ENCODE measurements around the gene ADK.
"Not testable (repeated sequence)": the region's sequence is repeated elsewhere in the genome, so short reads cannot be mapped to it uniquely, and the experiment has no call there.

Gene ADK

DNA sequence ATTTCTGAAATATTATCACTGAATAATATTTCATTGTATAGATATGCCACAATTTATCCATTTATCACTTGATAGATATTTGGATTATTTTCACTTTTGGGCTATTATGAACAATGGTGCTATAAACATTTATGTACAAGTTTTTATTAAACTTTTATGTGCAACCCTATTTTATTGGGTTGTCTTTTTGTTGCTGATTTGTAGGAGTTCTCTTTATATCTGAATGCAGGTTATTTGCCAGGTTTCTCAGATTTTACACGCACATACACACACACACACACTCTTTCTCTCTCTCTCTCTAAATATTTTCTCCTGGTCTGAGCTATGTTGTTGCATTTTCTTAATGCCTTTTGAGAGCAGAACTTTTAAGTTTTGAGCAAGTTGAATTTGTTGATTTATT lies 36.2 kb downstream of the ADK start:
- no peak for DNase-seq

DNA sequence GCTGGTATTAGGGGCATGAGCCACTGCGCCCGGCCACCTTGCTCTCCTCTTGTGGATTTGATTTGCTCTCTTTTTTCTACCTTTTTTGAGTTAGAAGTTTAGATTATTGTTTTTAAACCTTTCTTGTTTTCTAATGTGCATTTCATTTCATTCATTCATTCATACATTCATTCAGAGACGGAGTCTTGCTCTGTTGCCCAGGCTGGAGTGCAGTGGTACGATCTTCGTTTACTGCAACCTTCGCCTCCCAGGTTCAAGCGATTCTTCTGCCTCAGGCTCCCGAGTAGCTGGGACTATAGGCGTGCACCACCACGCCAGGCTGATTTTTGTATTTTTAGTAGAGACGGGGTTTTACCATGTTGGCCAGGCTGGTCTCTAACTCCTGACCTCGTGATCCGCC lies 37.6 kb downstream of the ADK start:
- DNase-seq, result not testable (repeated sequence)

DNA sequence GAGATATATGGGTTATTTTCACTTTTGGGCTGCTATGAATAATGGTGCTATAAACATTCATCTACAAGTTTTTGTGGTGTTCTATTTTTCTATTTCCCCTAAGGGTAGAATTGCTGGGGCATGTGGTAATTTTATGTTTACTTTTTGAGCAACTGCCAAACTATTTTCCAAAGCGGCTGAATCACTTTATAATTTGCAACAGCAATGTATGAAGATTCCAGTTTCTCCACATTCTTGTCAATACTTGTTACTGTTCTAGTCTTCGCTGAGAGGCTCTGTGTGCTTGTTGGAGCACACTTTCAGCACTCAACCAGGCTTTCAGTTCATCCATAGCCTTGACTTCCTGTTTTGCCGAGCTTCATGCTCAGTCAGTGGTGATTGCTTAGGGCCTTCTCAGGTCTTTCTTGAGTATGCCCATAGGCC lies 39.0 kb downstream of the ADK start:
- DNase-seq, result peak; percentile 34

DNA sequence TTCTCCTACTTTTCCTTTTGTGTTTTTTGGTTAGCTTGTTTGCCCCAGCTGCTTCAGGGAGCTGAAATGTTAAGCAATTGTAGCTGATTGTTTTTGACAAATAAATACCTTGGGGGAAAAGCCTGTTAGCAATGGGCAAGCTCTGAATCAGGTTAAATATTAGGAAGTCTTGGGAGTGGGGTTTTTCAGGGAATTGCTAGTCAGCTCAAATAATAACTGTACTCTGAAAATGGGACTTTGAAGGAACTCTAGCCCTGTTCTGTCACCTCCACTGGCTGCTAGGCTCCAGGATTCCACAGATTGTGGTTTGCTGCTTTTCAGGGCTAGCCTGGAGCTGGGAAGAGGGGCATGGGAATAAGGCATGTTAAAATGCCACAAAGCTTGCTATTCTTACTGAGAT lies 39.5 kb downstream of the ADK start:
- no peak for DNase-seq

DNA sequence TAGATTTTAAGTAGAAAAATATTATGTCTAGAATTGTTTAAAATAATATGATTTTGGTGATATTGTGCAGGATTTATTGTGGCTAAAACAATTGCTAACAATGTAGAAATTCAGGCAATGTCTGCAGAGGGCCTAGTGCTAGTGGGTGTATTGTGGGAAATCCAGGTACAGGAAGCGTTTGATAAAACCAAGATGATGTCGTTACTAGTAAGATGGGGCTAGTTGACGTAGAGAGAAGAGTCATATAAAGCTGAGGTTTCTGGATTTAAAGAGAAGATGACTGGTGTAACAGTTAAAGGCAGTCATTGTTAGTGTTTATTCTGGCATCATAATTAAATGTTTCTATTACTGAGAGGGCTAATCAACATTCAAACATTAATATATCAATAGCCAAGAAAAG lies 43.5 kb downstream of the ADK start:
- peak; percentile 39 for DNase-seq

DNA sequence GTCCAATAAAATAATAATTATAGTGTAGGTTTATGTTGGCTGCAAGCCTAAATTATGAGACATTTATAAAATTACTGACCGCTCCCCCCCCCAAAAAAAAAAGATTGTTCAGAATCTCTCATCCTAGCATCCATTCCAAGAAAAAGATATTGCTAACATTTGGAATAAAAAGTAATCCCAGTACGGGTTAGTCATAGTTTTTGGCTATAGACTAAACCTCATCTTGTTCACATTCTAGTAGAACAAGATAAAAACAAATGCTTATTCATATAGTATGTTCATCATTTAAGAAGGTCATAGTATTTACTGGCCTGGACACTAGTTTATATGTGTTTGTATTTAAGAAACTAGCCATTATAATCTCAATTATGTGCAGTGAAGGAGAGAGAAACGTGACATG lies 44.0 kb downstream of the ADK start:
- DNase-seq, result no peak

DNA sequence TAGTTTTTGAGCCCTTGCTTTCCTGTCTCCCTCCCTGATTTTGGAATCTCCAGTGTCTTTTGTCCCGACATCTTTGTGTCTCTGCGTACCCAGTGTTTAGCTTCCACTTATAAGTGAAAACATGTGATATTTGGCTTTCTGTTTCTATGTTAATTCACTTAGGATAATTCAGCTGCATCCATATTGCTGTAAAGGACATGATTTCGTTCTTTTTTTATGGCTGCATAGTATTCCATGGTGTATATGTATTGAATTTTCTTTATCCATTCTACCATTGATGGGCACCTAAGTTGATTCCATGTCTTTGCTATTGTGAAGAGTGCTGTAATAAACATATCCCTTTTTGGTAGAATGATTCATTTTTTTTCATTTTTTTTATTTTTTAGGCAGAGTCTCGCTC lies 48.3 kb downstream of the ADK start:
- DNase-seq, result no peak

DNA sequence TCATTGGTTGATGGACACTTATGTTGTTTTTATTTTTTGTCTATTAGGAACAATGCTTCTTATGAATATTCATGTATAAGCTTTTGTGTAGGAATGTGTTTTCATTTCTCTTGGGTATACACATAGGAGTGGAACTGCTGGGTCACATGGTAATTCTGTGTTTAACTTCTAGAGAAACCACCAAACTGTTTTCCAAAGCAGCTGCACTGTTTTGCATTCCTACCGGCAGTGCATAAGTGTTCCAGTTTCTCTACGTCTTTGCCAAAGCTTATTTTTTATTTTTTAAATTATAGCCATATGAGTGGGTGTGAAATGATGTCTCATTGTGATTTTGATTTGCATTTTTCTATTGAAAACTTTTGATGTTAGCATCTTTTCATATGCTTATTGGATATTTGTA lies 51.3 kb downstream of the ADK start:
- DNase-seq, result no peak

DNA sequence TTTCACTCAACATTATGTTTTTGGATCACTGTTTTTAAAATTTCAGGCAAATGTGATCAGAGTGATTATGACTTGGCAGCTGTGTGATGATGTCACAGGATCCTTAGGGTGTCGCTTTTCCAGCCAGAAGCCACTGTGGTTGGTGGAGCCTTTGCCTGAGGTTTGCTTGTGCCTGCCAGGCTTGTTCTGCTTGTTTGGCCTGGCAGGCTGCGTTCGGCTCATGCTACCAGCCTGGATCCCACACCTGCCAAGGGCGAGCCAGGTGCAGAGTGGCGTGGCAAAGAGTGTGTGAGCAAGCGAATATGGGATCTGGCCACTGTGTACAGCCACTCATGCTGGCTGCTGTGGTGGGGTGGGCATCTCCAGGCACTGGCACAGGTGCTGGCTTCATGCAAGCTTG lies 55.7 kb downstream of the ADK start:
- no peak for DNase-seq

DNA sequence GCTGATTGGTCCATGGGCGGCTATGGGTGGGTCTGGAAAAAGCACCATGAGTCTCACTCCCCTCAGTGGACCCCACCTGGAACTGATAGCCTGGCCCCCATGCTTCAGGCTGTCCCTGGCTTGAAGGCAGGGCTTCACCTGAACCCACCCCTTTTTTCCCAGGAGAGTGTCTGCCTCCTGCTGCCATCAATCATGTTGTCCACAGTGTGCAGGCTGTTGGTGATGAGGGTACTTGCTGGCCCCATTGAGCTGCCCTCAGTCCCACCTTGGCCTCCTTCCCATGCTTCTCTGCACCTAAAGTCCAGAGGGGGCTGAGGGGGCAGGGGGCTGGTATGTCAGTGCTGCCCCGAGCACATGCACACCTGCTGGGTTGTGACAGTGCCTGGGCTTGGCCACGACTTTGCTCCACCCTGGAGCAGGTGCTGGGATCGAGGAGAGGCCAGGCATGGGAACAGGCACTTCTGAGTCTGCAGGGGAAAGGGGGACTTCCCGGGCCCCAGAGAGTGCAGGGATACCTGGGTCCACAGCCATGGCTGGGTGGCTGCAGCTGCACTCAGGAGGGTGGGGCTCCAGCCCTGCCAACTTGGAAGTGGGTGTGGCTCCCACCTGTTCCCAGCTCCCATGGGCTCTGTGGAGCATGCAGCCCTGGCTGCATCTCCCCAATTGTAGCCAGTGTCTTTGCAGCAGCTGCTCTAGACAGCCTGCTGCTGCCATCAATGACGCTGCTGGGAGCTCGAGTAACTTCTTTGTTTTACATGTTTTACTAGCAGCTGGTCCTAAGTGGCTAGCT lies 56.9 kb downstream of the ADK start:
- DNase-seq, result no peak

DNA sequence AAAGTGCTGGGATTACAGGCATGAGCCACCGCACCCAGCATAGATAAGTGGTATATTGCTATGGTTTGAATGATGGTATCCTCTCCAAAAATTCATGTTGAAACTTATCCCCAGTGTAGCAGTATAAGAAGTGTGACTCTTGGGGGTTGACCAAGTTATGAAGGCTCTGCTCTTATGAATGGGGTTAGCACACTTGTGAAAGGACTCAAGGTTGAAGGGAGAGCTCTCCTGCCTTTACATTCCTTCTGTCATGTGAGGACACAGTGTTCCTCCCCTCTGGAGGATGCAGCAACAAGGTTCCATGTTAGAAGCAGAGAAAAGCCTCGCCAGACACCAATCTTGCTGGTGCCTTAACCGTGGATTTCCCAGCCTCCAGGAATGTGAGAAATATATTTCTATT lies 58.0 kb downstream of the ADK start:
- DNase-seq, result no peak

DNA sequence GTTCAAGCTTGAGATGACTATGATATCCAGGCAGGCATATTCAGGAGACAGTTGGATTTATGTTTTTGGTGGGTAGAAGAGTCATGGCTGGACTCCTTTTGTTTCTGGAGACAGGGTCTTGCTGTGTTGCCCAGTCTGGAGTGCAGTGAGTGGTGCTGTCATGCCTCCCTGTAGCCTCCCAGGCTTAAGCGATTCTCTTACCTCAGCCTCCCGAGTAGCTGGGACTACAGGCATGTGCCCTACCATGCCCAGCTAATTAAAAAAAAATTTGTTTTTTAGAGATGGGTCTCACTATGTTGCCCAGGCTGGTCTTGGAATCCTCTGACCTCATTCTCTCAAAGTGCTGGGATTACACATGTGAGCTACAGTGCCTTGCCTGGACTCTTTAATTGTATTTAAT lies 62.0 kb downstream of the ADK start:
- DNase-seq, result no peak

DNA sequence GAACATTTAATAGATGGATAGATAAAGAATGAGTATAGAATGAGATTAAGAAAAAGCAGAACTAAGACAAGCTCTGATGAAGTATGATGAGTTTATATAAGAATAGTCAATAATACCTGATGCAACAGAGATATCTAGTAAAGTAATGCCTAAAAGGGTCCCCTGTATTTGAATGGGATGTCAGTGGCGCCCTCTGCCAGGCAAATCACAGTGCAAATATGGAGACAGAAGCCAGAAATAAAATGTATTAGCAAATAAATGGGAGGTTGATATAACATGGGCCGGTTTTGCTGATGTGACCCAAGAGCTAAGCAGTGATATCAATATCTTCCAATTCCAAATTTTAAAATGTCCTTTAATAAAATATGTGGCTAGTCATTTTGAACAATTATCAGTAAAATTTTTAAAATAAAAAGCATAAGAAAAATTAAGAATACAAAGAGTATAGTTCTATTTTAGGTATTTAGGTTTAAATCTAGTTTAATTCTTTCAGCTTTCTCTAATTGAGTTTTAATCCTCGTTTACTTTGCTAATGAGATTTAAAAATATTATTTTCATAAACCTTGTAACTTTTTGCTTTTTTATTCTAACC lies 62.6 kb downstream of the ADK start:
- peak; percentile 61 for DNase-seq

DNA sequence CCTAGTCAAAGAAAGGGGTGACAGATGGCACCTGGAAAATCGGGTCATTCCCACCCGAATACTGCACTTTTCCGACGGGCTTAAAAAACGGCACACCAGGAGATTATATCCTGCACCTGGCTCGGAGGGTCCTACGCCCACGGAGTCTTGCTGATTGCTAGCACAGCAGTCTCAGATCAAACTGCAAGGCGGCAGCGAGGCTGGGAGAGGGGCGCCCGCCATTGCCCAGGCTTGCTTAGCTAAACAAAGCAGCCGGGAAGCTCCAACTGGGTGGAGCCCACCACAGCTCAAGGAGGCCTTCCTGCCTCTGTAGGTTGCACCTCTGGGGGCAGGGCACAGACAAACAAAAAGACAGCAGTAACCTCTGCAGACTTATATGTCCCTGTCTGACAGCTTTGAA lies 66.1 kb downstream of the ADK start:
- DNase-seq, result not testable (repeated sequence)

DNA sequence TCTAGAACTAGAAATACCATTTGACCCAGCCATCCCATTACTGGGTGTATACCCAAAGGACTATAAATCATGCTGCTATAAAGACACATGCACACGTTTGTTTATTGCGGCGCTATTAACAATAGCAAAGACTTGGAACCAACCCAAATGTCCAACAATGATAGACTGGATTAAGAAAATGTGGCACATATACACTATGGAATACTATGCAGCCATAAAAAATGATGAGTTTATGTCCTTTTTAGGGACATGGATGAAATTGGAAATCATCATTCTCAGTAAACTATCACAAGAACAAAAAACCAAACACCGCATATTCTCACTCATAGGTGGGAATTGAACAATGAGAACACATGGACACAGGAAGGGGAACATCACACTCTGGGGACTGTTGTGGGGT lies 71.4 kb downstream of the ADK start:
- not testable (repeated sequence) for DNase-seq

DNA sequence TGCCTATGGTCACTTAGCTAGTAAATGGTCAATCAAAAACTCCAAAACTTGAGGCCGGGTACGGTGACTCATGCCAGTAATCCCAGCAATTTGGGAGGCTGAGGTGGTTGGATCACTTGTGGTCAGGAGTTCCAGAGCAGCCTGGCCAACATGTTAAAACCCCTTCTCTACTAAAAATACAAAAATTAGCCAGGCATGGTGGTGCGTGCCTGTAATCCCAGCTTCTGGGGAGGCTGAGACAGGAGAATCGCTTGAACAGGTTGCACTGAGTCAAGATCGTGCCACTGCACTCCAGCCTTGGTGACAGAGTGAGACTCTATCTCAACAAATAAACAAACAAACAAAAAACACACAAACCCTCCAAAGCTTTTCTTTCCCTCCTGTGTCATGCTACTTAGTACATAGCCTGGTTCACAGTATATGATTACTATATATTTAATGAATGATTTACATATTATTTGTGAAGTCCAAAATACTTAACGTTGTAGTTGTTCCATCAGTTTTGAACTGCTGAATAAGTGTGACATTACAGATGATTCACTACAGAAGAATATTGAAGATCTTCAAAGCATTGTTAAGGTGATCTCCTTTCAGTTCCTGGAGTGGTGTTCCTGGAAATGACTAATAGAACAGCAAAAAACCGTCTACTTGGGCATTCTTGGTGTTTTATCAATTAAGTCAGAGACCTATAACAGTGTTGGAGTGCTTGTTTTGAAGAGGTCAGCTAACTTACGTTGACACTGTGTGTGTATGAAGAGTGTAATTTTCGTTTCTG lies 72.9 kb downstream of the ADK start:
- peak; percentile 5 for DNase-seq

DNA sequence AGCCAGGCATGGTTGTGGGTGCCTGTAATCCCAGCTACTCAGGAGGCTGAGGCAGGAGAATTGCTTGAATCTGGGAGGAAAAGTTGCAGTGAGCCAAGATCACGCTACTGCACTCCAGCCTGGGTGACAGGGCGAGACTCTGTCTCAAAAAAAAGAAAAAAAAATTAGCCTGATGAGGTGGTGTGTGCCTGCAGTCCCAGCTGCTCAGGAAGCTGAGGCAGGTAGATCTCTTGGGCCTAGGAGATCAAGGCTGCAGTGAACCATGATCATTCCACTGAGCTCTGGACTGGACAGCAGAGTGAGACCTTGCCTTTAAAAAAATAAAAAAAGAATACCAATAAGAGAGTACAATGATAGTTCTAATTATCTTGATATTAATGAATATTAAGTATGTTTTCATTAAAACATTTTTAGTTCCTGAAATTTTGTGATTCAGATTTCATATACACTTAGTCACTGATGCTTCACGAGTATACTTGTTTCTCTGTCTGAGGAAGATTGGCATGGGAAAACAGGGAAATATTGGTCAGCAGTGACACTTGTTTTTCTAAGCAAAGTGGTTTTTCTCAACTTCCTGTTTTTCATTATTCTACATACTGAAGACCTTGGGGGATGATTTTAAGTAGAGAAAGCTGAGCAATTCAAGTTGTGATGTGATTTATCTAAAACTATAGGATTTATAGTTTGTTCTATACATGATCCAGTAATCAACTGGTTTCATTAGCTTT lies 76.8 kb downstream of the ADK start:
- DNase-seq, result peak; percentile 53

DNA sequence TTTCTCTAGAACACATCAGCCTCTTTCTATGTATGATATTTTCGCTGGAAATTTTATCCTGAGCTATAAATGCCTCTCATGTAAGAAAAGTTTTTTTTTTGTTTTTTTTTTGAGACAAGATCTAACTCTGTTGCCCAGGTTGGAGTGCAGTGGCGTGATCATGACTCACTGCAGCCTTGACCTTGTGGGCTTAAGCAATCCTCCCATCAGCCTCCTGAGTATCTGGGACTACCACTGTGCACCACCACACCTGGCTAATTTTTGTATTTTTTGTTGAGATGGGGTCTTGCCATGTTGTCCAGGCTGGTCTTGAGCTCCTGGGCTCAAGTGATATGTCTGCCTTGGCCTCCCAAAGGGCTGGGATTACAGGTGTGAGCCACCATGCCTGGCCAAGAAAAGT lies 80.4 kb downstream of the ADK start:
- DNase-seq, result no peak

DNA sequence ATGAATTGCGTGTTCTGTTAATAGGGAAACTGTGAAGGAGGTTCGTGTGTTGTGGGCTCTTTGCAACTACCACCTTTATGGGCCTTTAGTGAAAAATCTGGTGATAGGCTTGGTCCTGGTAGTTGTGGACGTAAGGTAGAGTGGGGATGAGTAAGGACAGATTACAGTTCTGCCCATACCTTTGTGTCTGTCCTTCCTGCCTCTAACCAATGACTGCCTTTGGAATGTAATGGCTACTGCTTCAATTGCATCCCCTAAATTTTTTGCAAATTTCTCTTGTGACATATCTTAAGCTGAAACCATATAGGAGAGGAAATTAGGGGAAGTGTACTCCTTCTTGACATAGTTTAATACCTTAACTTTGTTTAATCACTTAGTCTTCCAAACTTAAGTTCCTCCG lies 82.3 kb downstream of the ADK start:
- no peak for DNase-seq

DNA sequence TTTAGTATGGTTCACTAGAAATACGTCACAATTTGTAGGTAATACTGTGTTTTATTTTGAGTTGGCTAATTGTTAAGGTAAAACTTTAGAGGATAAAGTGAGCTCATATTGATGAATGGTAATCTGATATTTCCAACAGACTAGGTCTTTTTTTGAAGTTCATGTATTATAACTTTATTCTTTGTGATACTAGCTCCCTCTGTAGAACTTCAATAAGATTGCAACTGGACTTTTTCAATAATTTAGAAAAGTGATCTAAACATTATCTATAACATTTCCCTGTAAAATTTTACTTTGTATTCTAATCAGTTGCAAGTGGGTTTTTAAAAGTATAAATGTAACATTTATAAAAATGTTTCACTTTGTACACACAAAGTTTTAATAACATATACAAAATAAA lies 83.5 kb downstream of the ADK start:
- peak; percentile 13 for DNase-seq

DNA sequence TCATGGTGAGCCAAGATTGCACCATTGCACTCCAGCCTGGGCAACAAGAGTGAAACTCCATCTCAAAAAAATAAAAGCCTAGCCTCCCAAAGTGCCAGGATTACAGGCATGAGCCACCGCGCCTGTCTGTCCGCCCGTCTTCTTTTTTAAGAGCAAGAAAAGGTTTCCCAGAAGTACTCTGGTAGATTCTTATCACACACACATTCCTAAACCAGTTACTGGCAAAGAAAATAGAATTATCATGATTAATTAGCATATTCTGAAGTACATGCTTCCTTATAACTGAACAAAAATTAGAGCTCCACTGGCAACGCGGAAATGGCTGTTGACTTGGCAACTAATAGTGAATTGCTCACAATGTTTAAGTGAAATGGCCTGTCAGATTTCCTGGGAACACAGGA lies 87.0 kb downstream of the ADK start:
- DNase-seq, result no peak

DNA sequence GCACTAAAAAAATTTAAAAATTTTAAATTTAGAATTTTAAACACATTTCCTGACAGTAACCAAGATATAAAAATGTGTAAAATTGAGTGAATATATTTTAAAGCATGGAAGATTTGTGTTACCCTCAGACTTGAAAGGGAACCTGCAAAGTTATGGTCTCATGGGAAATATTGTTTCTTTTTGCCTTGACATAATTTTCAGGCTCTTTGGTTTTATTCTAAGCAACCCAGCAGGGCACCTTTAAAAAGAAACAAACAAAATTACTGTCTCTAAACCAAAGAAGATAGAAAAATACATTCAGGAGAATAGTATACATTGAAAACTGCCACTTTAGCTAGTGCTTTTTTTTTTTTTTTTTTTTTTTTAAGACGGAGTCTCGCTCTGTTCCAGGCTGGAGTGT lies 87.5 kb downstream of the ADK start:
- DNase-seq, result no peak

DNA sequence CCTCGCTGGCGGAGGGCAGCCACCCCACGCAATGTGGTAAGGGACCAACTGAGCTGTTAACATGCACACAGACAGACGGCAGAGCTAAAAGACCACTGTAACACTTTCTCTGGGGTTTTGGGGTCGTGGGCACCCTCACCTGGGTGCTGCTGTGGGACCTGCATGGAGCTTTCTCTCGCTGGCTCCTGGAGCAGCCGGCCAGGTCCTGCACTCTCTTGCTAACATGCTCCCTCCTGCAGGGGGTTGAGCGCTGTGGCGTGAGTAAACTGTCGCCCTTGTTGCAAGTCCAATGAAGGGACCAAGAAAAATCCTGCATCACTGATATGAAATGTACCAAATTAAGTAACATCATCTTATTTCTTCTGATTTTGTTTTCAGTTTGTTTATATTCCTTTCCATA lies 92.0 kb downstream of the ADK start:
- no peak for DNase-seq

All from CD4-positive, alpha-beta T cell treated with Interleukin-12 subunit alpha and Interleukin-12 subunit beta, for 1 hour (primary cell).